GM18508 (cell line): ENCODE measurements around the gene ALKAL2.
A peak's percentile ranks its signal among the peaks of the same experiment; 100 is the strongest.

ENCODE experiments used
- ATAC-seq: cut with Tn5 transposase; IDR thresholded peaks from one replicate; pipeline ENCODE4 v1.9.1; 2021; ENCODE audit warnings: moderate number of reproducible peaks; ENCODE audit not compliant: insufficient read depth, unreplicated experiment

ALKAL2 gene

DNA sequence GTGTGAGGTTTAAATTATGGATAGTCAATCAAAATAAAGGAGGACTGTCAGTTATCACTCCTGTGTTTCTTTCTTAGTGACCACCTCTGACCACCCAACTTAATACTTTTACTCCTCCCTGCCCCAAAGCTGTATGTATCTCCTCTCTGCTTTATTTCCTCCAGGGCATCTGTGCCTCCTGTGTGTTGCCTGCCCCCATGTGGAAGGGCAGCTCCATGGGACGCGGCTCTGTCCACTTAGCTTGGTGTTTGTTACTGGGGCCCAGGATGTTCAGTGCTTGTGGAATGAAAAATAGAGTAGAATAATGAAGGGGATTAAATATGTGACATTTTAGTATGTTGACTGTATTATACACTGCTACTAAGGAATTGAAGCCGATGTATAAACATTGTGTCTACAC is 13.4 kb downstream of the ALKAL2 start:
- no peak for ATAC-seq

DNA sequence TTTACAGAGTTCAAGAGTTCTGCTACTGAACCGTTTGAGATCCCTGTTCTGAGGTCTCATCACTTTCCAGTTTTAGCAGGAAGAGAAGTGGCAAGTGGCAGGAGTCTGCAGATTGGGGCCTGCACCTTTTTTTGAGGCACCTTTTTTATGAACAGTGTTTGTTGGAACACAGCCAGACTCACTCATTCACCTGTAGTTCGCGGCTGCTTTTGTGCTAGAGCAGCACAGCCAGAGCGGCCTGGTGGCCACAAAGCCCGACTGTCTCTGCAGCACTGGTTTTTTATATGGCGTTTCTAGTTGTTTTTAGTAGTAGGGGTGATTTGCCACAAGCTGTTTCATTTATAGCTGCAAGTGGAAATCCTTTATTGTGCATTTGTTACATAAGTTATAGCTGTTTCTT is 14.6 kb downstream of the ALKAL2 start:
- ATAC-seq: no peak

DNA sequence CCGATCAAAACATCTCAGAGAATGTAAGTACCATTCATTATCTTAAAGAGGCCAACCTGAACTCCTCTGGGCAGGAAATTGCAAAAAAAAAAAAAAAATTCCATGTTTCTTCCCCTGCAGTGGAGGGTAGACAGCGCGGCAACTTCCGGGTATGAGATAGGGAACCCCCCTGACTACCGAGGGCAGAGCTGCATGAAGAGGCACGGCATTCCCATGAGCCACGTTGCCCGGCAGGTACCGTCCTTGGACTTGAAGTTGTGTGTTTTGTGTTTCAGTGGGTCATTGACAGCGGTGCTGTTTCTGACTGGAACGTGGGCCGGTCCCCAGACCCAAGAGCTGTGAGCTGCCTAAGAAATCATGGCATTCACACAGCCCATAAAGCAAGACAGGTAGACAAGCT is 16.0 kb downstream of the ALKAL2 start:
- ATAC-seq: no peak

DNA sequence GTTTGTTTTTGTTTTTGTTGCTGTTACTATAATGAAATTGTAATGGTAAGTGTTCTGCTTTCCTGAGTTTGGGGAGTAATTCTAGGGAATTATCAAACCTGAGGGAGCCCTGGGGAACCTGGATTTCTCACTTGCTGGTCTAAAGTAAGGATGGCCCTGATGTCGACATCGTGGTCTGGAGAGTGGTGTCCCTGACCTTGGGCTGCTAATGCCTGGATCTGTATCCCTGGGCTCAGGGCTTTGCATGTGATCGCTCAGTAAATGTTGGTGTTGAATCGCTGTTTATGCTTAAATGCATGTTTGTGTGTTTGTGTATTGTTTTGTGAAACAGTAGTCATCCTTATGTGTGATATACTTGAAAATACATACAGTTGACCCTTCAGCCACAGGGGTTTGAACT is 17.0 kb downstream of the ALKAL2 start:
- ATAC-seq: no peak

DNA sequence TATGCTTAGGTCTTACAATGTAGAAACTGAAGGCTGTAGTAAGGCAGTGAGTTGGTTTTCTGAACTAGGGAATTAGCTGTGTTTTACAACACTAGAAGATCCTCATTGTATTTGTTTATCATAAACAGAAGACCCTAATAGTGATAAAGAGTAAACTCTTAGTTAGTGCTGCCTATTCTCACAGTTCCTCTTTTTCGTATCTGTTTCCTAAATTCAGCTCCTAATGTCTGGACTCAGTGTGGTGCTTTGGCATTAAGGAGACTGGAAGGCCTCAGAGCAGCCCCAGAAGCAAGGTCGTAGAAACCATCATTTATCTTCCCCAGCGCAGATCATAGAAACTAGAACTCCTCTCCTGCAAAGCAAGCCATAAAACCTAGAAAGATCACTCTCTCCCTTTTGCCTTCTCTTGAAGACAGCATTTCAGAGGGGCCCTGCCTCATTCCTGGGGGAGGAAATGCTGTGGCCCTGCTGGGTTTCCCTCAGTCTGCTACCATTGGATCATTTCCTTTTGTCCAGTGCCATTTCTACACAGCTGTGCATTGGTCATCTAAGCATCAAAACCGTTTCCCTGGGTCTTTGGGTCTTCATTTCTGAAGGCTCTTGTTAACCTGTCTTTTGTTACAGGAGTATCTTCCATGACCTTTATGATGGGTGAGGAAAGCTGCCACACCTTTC is 18.4 kb downstream of the ALKAL2 start:
- ATAC-seq: no peak

DNA sequence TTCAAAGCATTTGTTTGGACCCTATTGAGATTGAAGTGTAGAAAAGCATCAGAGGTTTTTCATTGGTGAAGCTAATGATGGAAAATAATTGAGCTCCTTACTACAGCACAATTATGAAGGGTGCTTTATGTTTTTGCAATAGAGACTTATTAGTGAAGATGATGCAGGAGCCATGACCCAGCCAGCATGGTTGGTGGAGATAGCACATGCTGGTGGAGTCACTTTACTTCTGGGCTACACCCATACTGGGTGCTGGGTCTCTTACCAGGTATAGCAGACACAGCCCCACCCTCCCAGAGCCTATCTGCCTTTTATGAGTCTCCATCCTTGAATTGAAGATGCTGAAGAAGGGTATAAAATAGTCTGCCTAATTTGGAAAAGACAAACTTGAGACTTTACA is 19.6 kb downstream of the ALKAL2 start:
- no peak for ATAC-seq

DNA sequence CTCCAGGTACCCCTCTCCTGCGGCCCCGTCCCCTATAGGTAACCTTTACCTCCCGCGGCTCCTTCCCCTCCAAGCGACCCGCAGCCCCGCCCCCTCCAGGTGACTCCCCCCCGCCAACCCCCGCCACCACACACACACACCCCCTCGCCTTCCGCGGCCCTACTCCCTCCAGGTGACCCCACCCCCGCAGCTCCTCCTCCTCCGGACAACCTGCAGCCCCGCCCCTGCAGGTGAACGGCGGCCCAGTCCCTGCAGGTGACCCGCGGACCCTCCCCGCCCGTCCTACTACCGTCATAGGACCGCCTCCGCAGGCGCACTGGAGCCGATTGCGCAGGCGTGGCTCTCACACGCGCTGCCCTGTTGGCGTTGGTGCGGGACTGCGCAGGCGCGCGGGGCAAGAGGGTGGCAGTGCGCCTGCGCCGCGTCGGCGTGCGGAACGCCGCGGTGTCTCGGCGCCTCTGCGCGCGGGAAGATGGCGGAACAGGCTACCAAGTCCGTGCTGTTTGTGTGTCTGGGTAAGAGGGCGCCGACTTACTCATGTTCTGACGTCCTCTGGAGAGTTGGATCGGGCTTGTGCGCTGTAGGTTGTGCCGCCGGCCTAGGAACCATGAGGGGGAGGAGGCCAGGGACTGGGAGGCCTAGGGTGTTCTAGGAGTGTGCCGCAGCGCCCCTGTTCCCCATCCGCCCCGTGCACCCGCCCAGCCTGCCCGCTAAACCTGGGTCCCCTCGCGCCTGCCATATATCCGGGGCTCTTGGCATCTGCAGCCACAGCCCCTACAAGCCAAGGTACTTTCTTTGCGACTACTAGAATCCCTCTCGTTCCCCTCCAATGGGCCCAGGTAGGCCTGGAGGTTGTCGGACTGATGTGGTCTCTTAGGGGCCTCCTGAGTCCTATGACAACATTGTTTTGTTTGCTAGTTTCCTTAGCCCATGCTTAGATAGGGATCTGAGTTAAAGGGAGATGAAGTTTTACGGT is 23.1 kb downstream of the ALKAL2 start, which contains the start of gene ACP1:
ACP1 (plus strand) TSS at position 455 of the 976 bp plus-strand sequence; CDS start at position 473, 18 bp downstream.
- peak; percentile 83 for ATAC-seq

DNA sequence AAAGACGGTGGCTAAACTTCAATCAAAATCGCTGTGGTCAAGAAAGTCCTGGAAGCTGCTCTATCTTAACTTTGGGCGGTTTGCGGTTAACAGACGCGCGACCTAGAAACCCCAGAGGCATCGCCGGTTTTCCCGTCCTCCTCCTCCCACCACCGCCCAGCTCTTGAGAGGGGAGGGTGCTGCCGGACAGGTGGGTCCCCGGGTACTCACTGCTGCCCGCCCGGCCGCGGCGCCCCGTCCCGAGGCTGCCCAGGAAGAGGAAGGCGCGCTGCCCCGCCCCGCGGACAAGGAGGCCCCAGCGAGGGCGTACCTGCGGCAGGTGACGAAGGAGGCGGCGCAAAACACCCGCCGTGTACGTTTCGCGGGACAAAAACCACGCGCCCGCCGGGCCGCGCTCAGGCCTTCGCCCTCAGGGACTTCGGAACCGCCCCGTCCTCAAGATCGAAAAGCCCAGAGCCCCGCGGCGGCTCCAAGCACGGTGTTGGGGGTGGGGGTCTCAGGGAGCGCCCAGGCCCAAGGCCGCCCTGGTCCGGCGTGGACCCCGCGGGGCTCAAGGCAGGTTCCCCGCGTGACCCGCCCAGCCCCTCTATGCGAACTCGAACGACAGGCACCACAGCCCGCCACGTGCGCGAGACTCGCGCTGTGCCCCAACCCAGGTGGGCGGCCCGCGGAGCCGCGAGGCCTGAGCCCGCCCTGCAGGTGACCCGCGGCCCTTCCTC is 24.0 kb downstream of the ALKAL2 start, which contains the start of gene SH3YL1:
SH3YL1 (minus strand) TSS at position 259 of the 719 bp plus-strand sequence; CDS start at position 211, 48 bp downstream.
- no peak for ATAC-seq

DNA sequence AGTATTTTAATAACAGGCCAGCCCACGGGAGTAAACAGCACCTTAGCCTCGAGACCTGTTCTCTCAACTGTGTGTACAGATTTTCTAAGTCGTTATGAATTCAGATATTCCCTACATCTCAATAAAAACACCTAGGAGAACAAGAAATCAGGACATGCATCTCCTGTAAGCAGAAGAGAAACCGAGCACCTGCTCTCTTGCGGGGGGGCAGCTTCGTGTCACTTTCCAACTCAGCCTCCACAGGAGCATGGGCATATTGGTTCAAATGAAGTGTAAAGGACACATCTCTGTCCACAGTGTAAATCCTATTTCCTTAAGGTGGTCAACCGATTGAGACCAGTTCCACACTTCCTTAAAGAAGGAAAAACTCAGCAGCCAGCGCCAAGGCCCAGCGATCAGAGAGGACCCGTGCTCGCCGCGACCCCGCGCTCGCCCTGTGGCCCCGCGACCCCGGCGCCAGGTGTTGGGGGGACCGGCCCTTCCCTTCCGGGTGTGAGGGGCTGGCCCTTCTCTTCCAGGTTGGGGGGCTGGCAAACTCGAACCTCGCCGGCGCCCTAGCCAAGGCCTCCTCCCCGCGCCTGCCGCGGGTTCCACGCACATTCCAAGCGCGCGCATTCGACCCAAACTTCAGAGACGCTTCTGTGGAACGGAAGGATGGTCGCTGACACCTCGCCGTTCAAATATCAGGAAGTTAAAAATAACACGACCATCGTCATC is 24.7 kb downstream of the ALKAL2 start:
- ATAC-seq: no peak

DNA sequence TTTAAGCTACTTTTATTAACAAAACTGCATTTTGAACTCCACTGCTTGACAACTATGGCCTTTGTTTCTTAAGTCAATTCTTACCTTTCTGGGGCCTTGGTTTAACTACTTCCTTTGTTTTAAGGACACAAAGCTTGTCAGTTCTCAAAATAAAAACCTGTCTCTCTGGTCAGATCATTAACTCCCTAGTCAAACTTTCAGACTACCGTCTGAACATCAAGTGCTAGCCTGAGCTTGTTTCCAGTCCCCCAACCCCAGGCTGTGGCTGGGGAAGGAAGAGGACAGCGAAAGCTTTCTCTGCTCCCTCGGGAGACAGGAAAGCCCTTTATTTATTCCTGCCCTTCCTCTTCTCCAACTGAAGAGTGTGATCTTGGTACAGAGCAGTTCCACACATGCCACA is 25.8 kb downstream of the ALKAL2 start:
- no peak for ATAC-seq

DNA sequence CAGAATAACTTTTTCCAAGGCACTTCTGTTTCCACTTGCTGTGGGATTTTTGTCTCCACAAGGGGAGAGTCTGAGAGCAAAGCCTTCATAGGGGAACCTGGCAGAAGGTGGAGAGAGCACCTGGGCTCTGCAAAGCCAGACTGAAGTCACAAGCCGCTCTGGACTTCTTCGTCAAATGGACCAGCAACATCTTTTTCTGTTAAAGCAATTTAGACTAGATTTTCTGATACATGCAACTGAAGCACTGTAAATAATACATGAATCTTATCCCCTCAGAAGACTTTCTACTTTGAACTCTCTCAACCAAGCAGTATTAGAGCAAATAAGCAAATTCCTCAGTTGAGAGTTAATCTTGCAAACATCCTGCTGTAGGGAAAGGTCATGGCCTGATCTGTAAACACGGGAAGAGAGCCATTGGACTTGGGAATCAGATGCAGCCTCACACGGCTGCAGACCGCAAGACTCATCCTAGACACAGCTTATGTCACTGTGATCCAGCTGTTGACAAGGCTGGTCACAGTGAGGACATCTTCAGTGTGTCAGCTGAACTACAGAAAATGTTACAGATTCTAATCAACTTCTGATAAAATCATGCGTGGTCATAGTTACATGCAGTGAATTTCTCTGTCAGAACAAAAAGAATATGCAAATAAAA is 27.3 kb downstream of the ALKAL2 start:
- ATAC-seq: no peak

DNA sequence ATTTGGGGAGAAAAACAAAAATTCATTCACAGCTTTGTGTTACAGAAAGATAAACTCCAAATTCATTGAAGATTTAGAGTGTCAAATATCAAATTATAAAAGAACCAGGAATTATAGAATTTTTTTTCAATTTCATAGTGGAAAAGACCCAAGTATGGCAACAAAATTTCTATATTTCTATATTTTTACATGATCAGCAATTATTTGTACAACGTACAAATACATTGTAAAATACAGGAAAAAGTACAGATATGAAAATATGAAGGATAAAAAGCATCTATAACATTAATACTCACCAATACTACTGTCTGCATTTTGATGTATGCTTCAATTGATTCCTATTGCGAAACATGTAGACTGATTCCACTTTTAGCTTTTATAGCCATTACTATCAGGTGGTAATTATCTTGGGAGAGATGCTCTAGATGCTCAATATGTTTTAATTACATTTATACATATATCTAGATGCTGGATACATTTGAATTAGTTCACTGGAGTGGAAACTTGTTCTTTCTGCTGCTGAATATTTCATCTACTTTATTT is 28.0 kb downstream of the ALKAL2 start:
- no peak for ATAC-seq

DNA sequence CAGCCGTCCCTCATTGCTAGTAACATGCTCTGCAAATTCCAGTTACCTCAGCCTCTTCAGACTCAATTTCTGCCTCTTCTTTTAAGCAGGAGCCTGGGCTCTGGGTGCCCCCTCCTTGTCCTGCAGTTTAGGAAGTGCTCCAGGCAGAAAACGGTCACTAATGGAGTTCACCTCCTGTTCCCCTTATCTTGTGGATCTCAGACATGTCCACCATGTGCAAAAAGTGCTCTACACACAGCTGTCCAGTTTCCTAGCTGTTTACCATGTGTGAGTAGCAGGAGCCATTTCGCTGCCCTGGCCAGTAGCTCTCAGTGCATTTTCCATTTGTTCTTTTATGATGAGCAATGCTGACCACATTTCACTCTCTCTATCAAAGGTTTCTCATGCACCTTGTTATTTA is 29.0 kb downstream of the ALKAL2 start:
- ATAC-seq: no peak

DNA sequence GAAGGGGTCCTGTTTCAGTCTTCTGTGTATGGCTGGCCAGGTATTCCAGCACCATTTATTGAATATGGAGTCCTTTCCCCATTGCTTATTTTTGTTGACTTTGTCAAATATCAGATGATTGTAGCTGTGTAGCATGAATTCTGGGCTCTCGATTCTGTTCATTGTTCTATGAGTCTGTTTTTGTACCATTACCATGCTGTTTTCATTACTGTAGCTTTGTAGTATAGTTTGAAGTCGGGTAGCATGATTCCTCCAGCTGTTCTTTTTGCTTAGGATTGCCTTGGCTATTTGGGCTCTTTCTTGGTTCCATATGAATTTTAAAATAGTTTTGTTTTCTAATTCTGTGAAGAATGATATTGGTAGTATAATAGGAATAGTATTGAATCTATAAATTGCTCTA is 30.0 kb downstream of the ALKAL2 start:
- no peak for ATAC-seq

DNA sequence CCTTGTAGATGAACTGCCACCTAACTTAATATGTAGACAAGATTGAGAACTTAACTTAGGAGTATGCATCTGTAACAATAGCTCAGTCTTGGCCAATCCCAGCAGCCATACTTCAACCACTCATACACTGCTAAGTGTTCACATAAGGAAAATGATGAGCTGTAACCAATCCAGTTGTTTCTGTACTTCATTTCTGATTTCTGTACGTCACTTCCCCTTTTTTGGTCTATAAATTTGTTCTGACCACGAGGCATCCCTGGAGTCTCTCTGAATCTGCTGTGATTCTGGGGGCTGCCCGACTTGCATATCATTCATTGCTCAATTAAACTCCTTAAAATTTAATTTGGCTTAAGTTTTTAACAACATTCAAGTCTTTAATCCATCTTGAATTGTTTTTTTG is 30.5 kb downstream of the ALKAL2 start:
- no peak for ATAC-seq

DNA sequence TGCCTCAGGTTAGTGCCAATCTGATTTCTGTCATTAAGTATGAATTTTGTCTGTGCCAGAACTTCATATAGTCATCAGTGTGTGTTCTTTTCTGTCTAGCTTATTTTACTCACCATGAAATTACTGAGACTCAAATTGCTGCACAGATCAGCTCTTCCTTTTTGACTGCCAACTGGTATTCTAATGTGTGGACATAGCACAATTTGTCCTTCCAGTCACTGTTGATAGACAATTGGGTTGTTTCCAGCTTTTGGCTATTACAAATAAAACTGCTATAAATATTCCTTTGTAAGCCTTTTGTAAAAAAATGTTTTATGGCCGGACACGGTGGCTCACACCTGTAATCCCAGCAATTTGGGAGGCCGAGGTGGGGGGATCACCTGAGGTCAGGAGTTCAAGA is 31.8 kb downstream of the ALKAL2 start:
- ATAC-seq: no peak

DNA sequence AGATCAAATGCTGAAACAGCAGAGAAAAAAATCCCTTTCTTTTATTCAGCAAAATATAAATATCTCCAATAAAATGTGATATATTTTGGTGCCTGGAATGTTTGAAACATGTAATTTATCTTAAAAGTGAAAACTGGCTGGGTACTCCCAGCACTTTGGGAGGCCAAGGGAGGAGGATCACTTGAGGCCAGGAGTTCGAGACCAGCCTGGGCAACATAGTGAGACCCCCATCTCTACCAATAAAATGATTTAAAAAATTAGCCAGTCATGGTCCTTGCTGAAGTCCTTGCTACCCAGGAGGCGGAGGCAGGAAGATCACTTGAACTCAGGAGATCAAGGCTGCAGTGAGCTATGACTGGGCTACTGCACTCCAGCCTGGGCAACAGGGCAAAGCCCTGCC is 32.7 kb downstream of the ALKAL2 start:
- ATAC-seq: no peak

DNA sequence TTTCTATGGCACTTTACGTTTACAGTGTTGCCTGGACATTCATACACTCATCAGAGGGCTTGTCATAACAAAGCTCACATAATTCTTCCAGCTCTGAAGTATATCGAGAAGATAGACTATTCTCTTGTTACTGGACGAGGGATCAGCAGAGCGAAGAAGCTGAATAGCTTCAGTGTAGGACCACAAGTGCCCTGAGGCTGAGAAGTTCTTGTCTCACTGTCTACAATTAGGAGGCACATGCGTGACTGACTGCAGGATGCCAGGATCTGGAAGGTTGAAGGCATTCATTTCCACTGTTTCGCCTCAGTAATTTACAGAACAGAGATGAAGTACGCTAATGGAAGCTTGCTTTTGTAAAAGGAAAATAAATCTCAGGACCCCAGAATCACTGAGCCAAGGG is 33.6 kb downstream of the ALKAL2 start:
- no peak for ATAC-seq

DNA sequence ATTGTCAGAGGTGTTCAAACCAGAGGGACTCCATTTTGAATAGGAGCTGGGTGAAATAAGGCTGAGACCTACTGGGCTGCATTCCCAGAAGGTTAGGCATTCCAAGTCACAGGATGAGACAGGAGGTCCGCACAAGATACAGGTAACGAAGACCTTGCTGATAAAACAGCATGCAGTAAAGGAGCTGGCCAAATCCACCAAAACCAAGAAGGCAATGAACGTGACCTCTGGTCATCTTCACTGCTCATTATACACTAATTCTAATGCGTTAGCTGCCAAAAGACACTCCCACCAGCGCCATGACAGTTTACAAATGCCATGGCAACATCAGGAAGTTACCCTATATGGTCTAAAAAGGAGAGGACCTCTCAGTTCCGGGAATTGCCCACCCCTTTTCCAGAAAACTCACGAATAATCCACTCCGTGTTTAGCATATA is 34.7 kb downstream of the ALKAL2 start:
- no peak for ATAC-seq
